OCI-LY7 (cell line): ENCODE data around the gene CAPN13.

Source experiments
- EZH2phosphoT487 ChIP-seq: fragments of 200-600 bp; sonication (generic); IDR thresholded peaks from 2 replicates; pipeline ENCODE4 v1.6.1; 2018; ENCODE audit warnings: low read depth, borderline replicate concordance, mild to moderate bottlenecking, mixed run types, antibody characterized with exemption, low read length, moderate library complexity, mixed read lengths
- TF ChIP-seq, protein P1 (sequence below): fragments of 200-600 bp; sonication (generic); conservative IDR thresholded peaks from 2 replicates; pipeline ENCODE4 v1.5.1; 2014; ENCODE audit warnings: mild to moderate bottlenecking, antibody characterized with exemption, low read length, moderate library complexity, mixed read lengths

GRCh38 chr2:30710016-30710415 is 97.2 kb downstream of the CAPN13 start:
- TF ChIP-seq, protein P1, sequence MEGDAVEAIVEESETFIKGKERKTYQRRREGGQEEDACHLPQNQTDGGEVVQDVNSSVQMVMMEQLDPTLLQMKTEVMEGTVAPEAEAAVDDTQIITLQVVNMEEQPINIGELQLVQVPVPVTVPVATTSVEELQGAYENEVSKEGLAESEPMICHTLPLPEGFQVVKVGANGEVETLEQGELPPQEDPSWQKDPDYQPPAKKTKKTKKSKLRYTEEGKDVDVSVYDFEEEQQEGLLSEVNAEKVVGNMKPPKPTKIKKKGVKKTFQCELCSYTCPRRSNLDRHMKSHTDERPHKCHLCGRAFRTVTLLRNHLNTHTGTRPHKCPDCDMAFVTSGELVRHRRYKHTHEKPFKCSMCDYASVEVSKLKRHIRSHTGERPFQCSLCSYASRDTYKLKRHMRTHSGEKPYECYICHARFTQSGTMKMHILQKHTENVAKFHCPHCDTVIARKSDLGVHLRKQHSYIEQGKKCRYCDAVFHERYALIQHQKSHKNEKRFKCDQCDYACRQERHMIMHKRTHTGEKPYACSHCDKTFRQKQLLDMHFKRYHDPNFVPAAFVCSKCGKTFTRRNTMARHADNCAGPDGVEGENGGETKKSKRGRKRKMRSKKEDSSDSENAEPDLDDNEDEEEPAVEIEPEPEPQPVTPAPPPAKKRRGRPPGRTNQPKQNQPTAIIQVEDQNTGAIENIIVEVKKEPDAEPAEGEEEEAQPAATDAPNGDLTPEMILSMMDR, result no peak
- no peak for TF ChIP-seq EZH2phosphoT487
